Uterus (tissue), 2 donors: ENCODE results near the gene RBM38.

Experiments used
- CTCF ChIP-seq, 4 experiments: fragments of 200-600 bp in 2 of 4; fragments of 450-650 bp in 2 of 4; sonication (generic) in 2 of 4; IDR thresholded peaks; one replicate each; pipeline ENCODE4 v1.5.1; 2016 to 2019; ENCODE audit warnings: antibody characterized with exemption in 4 of 4, mild to moderate bottlenecking in 2 of 4, moderate library complexity in 1 of 4
- POLR2A ChIP-seq, 2 donors: fragments of 450-650 bp; IDR thresholded peaks; one replicate each; pipeline ENCODE4 v1.6.1; 2016; ENCODE audit warnings: antibody characterized with exemption in 2 of 2, mild to moderate bottlenecking in 1 of 2, moderate library complexity in 1 of 2

DNA sequence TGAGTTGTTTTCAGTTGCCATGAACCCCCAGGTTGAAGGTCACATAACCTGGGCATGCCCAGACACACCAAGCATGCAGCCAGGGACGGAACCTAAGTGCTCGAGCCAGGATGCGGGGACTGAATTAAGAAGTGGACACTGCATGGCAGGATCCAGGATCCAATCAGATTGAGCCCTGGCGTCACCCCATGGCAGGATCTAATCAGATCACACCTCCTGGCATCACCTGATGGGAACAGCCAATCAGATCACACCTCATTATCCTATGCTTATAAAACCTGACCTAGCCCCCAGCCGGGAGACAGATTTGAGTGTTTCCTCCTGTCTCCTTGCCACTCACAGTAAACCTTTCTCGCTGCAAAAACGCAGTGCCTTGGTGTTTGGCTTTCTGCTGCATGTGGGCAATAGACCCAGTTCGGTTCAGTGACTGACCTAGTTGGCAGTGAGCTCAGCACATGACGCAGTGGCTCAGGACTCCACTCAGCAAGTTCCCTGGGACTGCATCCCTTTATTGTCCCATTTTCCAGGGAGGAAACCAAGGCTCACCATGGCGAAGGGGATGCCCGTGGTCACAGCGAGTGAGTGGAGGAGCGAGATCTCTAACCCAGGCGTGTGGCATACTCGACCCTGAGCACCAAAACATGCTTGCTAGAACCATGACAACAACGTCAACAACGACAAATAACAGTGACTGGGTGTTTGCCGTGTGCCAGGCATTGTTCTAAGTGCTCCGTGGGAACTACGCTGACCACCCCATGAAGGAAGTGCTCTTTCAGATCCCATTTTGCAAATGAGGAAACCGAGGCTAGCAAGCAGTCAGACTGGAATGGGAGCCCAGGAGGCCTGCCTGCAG lies 66.3 kb downstream of the RBM38 start:
- TF ChIP-seq CTCF (IDR thresholded peaks at IDR 0.05) (no peak), POLR2A (IDR thresholded peaks at IDR 0.05) (no peak)
